Lung (tissue), 12 donors: ENCODE measurements around the gene SUMO2. TPM values are rescaled to one million over a fixed set of nuclear protein-coding genes. Genes with fewer than 3 reads are reported as not detected.
"Not testable (repeated sequence)": the region's sequence is repeated elsewhere in the genome, so short reads cannot be mapped to it uniquely, and the experiment has no call there.

Source experiments
- ATAC-seq: fragments of 200-7000 bp; cut with Tn5 transposase; one replicate; pipeline ENCODE4 v1.9.1; 2020; ENCODE audit warnings: moderate number of reproducible peaks; ENCODE audit not compliant: insufficient read depth, low FRiP score
- DNase-seq, 3 donors: peaks; one replicate each; pipeline ENCODE4 v3.0.0-alpha.2; 2013 to 2017
- H3K27ac ChIP-seq, 2 donors: one replicate each; pipeline ENCODE4 v1.5.1; 2013; ENCODE audit warnings: mild to moderate bottlenecking in 2 of 2, moderate library complexity in 2 of 2, control low read depth in 1 of 2, inconsistent platforms in 1 of 2, low read depth in 1 of 2, low read length in 1 of 2
- H3K27me3 ChIP-seq, 3 donors: one replicate each; pipeline ENCODE4 v1.5.1; 2013; ENCODE audit warnings: low read length in 2 of 3; ENCODE audit not compliant: control insufficient read depth in 3 of 3, insufficient read depth in 3 of 3
- H3K36me3 ChIP-seq, 4 donors: one replicate each; pipeline ENCODE4 v1.5.1; 2013; ENCODE audit warnings: low read length in 4 of 4, mild to moderate bottlenecking in 1 of 4, moderate library complexity in 1 of 4; ENCODE audit not compliant: control insufficient read depth in 4 of 4, insufficient read depth in 4 of 4
- H3K4me1 ChIP-seq, 5 donors: one replicate each; pipeline ENCODE4 v1.5.1; 2013; ENCODE audit warnings: low read length in 5 of 5, mild to moderate bottlenecking in 2 of 5, moderate library complexity in 1 of 5; ENCODE audit not compliant: control insufficient read depth in 5 of 5, insufficient read depth in 5 of 5
- H3K4me3 ChIP-seq: one replicate; pipeline ENCODE4 v1.5.1; 2013; ENCODE audit warnings: mild to moderate bottlenecking, control low read depth, moderate library complexity
- H3K9ac ChIP-seq, 2 donors: one replicate each; pipeline ENCODE4 v1.5.1; 2013; ENCODE audit warnings: low read length in 2 of 2, control low read depth in 1 of 2; ENCODE audit not compliant: insufficient read depth in 1 of 2
- H3K9me3 ChIP-seq, 4 donors: one replicate each; pipeline ENCODE4 v1.5.1; 2013; ENCODE audit warnings: low read length in 3 of 4, mild to moderate bottlenecking in 1 of 4, moderate library complexity in 1 of 4; ENCODE audit not compliant: control insufficient read depth in 4 of 4, insufficient read depth in 3 of 4
- WGBS, 2 donors: extraction: QIAGEN DNeasy Blood & Tissue Kit; methylation state at CpG; one replicate each; pipeline ENCODE4 v1.1.7; 2013; 5-methylcytosine and 5-hydroxymethylcytosine counted together
- polyA plus RNA-seq, 2 donors: library from polyadenylated mRNA; stranded (reverse); fragments of 200-250 nt; gene quantifications; one replicate each; pipeline ENCODE4 v1.2.1, GENCODE V29; 2013
- total RNA-seq, 2 donors: library from RNA; depleted of rRNA in 1 of 2; stranded (reverse); fragments of >200 nt in 1 of 2; gene quantifications; one replicate each; pipeline ENCODE4 v1.2.1, GENCODE V29; 2014 to 2021
- TF ChIP-seq, protein P1 (sequence below): IDR thresholded peaks from 2 replicates; pipeline ENCODE4 v1.5.1; 2012; ENCODE audit warnings: mild to moderate bottlenecking; ENCODE audit errors: control extremely low read depth, extremely low read depth
- donor health status: control.
- donor health status: control.
- donor health status: Bipolar disorder and iron deficiency.
- donor health status: healthy.
- donor health status: DM: yes; HTN: yes; CAD: no.

Gene SUMO2
- total and polyA plus RNA-seq, 4 donors: 53.6 to 242 (median 89.4) TPM

DNA sequence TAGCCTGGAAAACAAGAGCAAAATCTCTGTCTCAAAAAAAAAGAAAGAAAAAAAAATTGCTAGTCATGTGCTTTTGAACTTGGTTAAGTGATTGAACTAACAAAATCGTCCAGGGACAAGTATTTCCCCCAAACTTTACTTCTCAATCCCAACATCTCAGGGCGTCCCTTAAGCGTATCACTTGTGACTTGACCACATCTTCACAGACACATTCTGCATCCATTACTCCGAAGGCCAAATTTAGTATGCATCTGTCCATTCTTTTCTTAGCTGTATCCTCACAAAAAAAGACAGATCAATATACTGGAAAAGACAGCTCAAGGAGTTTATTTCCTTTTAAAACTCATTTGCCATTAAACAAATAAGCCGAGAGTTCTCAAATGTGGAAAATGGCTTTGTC is 22.5 kb downstream of the SUMO2 start:
- no peak overlapping the region for H3K4me3 ChIP-seq
- ATAC-seq (no peak), DNase-seq (no peak)
- H3K4me1 ChIP-seq: no peaks in the 10 kb centered on the region
- no peak overlapping the region for H3K27ac ChIP-seq
- TF ChIP-seq, protein P1, sequence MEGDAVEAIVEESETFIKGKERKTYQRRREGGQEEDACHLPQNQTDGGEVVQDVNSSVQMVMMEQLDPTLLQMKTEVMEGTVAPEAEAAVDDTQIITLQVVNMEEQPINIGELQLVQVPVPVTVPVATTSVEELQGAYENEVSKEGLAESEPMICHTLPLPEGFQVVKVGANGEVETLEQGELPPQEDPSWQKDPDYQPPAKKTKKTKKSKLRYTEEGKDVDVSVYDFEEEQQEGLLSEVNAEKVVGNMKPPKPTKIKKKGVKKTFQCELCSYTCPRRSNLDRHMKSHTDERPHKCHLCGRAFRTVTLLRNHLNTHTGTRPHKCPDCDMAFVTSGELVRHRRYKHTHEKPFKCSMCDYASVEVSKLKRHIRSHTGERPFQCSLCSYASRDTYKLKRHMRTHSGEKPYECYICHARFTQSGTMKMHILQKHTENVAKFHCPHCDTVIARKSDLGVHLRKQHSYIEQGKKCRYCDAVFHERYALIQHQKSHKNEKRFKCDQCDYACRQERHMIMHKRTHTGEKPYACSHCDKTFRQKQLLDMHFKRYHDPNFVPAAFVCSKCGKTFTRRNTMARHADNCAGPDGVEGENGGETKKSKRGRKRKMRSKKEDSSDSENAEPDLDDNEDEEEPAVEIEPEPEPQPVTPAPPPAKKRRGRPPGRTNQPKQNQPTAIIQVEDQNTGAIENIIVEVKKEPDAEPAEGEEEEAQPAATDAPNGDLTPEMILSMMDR: no peak
- 87 to 92% methylated on average over 5 of the region's 5 CpGs for WGBS, 2 donors
- H3K9me3 ChIP-seq: no peaks in the 10 kb centered on the region
- H3K36me3 ChIP-seq: peaks cover 0 to 10% (median 4%) of the 10 kb centered on the region in 4 donors
- H3K27me3 ChIP-seq: no peaks in the 10 kb centered on the region
- no peak overlapping the region for H3K9ac ChIP-seq

DNA sequence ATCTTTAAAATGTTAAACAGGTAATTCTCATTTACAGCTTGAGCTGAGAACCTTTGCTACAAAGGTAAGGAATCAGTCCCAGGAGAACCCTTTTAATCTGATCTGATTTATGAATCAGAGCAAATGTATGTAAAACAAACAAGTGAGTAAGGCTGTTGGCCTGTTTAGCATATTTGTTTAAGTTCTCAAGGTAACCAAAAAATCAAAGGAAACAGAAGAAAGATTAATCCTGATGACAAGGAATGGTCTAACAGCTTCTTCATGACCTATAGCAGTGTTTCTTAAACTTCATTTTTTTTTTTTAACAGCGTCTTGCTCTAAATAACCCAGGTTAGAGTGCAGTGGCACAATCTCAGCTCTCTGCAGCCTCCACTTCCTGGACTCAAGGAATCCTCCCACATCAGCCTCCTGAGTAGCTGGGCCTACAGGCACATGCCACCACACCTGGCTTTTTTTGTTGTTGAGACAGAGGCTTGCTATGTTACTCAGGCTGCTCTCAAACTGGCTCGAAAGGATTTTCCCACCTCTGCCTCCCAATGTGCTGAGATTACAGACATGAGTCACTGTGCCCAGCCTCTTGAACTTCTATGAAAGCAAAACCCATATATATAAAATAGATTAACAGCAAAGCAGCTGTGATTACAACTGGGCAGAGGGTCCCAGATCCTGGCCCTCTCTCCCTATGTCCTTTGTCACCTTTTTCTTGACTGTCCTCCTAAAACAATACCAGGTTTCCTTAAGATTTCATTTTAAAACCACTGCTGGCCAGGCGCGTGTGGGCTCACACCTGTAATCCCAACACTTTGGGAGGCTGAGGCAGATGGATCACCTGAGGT is 23.3 kb downstream of the SUMO2 start:
- 88 to 94% methylated on average over 4 of the region's 4 CpGs for WGBS, 2 donors
- no peak for ATAC-seq
- Histone ChIP-seq H3K9ac (no peak overlapping the region), H3K27me3 (no peaks in the 10 kb centered on the region), H3K4me3 (no peak overlapping the region), H3K4me1 (peaks cover 0 to 4% (median 0%) of the 10 kb centered on the region in 5 donors), H3K27ac (no peak overlapping the region), H3K36me3 (peaks cover 0 to 7% (median 3%) of the 10 kb centered on the region in 4 donors), H3K9me3 (no peaks in the 10 kb centered on the region)
- no peak for DNase-seq
- TF ChIP-seq, protein P1: no peak

DNA sequence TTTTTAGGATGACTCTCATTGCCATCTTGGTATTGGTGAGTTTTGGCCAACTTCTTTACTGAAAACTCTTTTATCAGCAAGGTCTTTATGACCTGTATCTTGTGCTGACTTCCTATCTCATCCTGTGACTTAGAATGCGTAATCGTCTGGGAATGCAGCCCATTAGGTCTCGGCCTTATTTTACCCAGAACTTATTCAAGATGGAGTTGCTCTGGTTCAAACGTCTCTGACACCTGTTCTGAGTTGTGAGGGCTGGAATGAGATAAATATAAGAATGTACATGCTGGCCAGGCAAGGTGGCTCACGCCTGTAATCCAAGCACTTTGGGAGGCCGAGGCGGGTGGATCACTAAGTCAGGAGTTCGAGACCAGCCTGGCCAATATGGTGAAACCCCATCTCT is 24.3 kb downstream of the SUMO2 start:
- not testable (repeated sequence) for DNase-seq, H3K9me3 ChIP-seq, H3K9ac ChIP-seq, ATAC-seq, H3K27me3 ChIP-seq, H3K27ac ChIP-seq, H3K36me3 ChIP-seq, H3K4me3 ChIP-seq, H3K4me1 ChIP-seq
- WGBS, 2 donors: 96% methylated on average over 8 of the region's 8 CpGs

DNA sequence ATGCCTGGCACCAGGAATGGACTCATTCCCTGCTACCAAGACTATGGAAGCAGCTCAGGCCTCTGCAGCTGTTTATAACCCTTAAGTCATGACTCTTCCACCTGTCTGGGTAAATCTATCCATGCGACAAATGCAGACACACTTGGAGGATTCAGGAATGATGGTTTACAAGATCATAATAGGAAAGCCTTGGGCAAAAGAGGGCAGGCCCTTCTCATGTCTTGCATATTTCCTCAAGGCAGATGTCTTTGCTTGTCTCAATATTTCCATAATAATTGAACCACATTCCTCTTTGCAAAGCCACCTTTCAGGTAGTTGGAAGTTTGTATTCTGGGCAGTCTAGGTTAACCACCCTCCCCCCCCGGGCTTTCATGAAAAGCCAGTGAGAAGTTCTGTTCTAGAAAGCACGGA is 27.6 kb downstream of the SUMO2 start:
- Histone ChIP-seq H3K9me3 (no peaks in the 10 kb centered on the region), H3K4me3 (no peak overlapping the region), H3K4me1 (peaks cover 0 to 20% (median 3%) of the 10 kb centered on the region in 5 donors), H3K27me3 (no peaks in the 10 kb centered on the region), H3K9ac (no peak overlapping the region), H3K27ac (no peak overlapping the region), H3K36me3 (peaks cover 0 to 2% (median under 1%) of the 10 kb centered on the region in 4 donors)
- DNase-seq (no peak), ATAC-seq (no peak)
- TF ChIP-seq, protein P1: no peak
- 93 to 94% methylated on average over 3 of the region's 3 CpGs for WGBS, 2 donors
